NCI-H1105 treated with DMSO at 0.1 percent for 48 hours (cell line): ENCODE results near the gene TINAG.

Experiments used
- DNase-seq: peaks from one replicate; lab custom pipeline; 2025; lab: John Stamatoyannopoulos, UW

Gene TINAG

DNA sequence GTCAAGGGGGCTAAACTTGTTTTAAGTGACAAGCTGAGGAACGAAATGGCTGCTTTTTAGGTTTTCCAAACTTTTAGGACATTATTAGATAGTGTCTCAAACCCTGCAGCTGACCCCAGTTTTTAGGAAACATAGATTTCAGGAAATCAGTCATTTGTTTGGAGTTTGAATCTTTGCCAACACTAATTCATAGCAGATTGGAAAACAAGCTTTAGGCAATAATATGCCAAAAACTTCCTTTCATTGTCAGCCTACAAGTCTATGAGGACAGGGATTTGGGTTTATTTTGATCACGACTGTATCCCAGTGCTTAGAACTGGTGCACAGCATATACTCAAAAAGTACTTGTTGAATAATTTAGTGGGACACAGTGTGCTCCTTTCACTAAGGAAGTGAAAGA, 123.2 kb downstream of the TINAG start:
- no peak for DNase-seq
